Activated CD4-positive, alpha-beta T cell treated with anti-CD3 and anti-CD28 coated beads for 24 hours (primary cell): ENCODE data around the gene PLD1.
"Not testable (repeated sequence)": the region's sequence is repeated elsewhere in the genome, so short reads cannot be mapped to it uniquely, and the experiment has no call there.

Source experiments
- DNase-seq, 2 donors: peaks; one replicate each; pipeline ENCODE4 v3.0.0-alpha.2; 2020; ENCODE audit warnings: low read depth in 2 of 2

Gene PLD1

GRCh38 chr3:171562459-171562858, 247.8 kb downstream of the PLD1 start:
- DNase-seq, result not testable (repeated sequence)

DNA sequence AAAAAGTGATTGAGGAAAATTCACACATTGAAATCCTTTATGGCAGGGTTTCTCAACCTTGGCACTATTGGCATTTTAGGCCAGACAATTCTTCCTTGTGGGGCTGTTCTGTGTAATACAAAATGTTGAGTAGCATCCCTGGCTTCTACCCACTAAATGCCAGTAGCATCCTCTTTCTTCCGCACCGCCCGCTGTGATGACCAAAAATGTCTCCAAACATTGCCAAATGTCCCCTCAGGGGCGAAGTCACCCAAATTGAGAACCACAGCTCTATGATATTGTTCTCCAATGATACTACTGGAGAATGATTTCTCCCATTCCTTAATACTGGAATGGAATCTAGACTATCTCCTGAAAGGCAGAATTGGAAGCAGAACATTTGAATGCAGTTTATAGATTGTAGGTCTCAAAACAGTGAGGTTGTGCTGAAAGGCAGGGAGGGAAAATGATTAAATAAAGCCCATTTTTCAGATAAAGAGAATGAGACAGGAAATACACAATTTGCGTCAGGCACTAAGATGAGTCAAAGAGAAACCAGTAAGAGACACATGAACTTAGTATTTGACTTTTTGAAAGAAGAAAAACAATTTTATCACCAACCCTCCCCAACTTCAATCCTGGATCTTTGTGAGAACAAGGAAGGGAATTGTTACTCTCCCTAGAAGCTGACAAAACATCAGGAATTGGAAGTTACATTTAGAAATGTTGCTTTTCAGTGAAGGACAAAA, 248.5 kb downstream of the PLD1 start:
- no peak for DNase-seq

- DNase-seq, result no peak
These were observed 250.7 kb downstream of the PLD1 start for GRCh38 chr3:171559586-171559985.

GRCh38 chr3:171558188-171558696, 252.0 kb downstream of the PLD1 start:
- no peak for DNase-seq

- DNase-seq, result no peak
These were observed 253.1 kb downstream of the PLD1 start for GRCh38 chr3:171557173-171557572.

DNA sequence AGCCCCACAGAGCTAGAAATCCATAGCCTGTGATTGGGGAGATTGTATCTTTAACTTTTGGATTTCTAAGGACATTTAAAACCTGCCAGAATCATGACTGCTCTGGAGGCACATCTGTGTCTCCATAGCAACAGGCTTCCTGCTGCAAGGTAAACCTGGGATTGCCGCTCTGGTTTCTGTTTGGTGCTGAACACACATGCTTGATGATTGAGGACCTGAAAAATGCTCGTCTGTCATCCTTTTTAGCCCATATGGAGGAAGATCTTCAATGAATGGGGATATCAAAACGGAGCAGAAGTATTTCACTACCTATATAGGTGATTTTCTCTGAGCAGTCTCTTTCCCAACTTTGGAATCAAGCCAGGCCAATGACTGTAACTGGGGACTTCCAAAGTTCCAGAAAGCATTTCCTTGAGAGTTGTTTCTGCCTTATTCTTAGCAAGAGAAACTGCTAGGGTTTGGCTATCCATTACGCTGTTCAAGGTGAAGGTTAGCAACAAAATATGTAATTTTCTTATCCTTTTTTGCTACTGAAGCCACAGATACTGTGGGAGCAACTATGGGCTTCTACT, 253.6 kb downstream of the PLD1 start:
- DNase-seq, result no peak

- DNase-seq, result no peak
These were observed 254.1 kb downstream of the PLD1 start for GRCh38 chr3:171556148-171556547.

DNA sequence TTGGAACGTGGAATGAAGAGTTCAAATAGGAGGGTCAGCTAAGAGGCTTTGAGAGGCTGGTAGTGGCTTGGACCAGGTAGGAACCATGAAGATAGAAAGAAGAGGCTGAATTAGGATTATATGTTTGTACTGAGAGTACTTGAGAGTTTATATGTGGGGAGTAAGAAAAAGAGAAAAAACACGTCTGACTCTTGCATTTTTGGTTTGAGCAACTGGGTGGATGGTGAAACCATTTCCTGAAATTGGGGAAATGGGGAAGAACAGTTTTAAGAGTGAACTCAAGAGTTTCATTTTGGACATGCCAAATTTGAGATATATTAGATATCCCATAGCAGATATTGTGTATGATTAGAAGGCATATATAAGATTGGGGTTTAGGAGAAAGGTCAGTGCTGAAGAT, 257.2 kb downstream of the PLD1 start:
- no peak for DNase-seq

DNA sequence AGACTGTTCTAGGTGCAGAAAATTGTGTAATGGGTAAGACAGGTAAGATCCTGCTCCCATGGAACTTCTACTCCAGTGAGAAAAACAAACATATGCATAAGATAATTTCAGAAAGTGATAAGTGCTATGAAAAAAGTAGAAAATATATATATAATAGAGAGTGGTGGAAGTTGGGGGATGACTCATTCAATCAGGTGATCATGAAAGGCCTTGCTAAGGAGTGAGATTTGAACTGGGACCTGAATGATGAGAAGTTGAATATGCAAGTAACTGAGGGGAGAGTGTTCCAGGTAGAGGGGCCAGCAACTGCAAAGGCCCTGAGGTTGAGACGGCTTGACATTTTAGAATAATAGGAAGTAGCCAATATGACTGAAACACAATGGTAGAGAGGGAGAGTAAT, 257.8 kb downstream of the PLD1 start:
- DNase-seq, result no peak

DNA sequence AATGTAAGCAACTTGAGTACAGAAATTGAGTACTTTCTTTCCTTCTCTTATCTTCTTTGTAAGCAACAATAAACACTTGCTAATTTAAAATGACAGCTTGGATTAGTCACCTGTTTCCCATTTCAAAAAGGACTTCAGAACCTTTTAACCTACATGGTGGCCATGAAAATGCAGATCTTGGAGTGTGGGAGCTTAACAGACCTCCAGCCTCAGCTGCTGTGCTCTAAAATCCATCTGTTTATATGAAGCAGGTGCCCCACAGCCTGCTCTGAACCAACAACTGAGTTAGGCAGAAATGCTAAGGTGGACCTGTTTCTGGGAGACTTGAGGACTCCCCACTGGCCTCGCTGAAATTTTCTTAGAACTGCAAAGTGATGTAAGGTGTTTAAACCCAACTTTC, 259.0 kb downstream of the PLD1 start:
- DNase-seq, result no peak
